NCI-H1417 (cell line): ENCODE results near the gene HS6ST3.
A peak's percentile ranks its signal among the peaks of the same experiment; 100 is the strongest.

Experiments
- DNase-seq, 3 experiments: peaks; one replicate each; lab custom pipeline; 2025; lab: John Stamatoyannopoulos, UW

The HS6ST3 gene

DNA sequence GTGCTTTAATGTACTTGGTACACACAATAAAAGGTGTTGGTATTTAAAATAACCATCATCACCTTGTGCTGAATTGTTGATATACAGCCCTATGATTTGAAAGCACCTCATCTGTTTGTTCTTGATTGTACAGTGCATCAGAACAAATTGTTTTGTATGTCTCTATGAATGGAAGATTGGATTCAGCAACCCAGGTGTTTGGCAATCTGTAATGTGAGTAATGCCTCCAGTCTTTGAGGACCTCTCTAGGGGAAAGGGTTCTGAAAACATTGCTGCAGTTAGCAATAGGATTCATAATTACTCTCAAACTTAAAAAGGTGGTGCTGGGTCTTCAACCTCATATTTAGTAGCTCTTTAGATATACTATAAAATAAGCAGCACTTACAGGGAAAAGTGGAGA is 562.6 kb downstream of the HS6ST3 start:
- peak in 1 of 3 experiments; percentile 32 for DNase-seq

DNA sequence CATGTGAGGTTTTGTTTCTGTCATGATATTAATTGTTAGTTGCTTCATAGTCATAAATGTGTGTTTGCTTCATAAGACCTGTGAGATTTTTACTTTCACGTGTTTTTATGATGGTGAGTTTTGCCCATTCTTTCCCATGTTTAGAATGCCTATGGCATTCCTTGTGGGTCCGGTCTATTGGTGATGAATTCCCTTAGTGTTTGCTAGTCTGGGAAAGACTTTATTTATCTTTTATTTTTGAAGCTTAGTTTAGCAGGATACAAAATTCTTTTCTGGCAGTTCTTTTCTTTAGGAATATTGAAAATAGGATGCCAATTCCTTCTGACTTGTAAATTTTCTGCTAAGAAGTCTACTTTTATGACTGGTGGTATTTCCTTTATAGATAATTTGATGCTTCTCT is 571.7 kb downstream of the HS6ST3 start:
- no peak for DNase-seq

DNA sequence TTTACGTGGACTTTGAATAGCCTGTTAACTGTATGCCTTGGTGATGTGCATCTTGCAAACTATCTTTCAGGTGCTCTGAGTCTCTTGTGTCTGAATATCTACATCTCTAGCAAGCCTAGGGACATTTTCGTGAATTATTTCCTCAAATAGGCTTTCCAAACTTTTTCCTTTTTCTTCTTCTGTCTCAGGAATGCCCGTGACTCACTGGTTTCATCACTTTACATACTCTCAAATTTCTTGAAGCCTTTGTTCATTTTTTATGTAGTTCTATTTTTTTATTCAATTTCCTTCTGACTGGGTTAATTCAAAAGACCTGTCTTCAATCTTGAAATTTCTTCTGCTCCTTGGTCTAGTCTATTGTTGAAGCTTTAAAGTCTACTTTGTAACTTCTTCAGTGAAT is 572.1 kb downstream of the HS6ST3 start:
- no peak for DNase-seq

DNA sequence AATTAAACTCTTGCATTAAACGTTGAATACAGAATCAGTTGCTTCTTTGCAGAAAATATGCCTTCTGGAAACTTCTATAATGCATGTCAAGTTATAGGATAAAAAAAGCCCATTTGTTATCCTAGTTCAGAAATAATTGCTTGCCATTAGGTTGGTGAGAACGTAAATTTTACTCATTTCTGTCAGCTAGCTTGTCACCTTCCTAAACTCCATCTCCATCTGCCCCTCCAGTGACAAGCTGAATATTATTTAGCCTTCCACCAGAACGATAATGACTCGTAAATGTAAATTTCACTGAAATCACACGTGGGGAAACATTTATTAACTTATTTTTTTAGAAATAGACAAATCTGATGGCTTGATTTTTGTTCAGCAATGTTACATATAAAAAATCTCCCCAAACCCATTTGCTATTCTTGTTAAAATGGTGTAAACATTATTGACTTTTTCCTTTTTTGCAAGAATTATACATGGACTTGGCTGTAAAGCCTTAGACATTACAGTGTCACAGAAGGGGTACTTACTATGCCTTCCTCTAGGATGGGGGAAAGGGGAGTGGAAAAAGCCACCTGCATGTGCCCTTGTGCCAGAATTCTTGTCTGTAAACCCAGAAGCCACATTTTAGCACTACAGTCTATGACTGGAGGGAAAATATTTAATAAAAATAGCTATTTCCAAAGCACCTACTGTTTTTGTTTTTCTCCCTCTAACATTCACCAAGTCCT is 577.5 kb downstream of the HS6ST3 start:
- DNase-seq = no peak

DNA sequence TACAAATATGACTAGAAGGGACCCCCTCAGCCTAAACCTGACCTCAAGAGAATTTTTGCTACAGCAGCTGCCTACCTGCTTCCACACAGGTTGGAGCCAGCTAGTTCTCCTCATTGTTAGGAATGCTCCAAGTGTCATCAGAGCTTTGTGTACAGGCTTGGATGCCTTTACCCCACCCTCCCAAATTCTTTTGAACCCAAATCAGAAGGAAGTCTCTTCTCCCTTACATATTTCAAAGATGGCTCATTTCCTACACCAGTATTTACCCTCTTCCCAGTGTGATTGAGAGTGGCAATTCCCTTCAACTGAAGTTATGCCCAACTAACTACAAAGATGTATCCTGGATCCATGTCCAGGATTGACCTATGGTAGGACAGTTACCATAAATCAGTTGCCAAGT is 581.2 kb downstream of the HS6ST3 start:
- DNase-seq = no peak

DNA sequence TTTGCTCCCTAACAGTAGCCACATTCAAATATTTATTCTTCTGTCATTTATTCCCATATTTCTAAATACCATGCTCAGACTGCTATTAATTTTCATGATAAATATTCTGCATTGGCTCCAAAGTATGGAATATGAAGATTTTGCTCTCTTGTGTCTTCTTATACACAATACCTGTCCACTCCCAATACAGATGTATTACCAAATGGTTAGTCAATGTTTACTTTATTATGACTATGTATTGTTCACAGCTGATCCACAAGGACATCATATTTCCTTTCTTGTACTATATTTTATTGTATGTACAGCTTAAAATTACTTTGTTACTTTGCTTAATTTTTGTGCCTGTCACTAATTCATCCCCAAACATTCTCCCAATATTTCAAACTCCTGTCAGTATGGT is 582.1 kb downstream of the HS6ST3 start:
- no peak for DNase-seq

DNA sequence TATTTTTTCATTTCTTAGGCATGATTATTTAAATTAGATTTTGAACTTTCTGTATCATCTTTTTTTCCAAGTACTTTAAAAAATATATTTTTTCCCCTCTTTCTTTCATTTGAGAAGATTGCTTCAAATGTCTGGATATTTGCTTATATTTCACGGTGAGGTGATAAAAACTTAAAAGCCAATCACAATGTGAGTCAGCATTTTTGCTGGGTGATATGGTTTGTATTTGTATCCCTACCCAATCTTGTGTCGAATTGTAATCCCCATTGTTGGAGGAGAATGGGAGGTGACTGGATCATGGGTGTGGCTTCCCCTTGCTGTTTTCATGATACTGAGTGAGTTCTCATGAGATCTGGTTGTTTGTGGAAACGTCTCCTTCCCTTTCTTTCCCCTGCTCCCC is 583.9 kb downstream of the HS6ST3 start:
- no peak for DNase-seq

DNA sequence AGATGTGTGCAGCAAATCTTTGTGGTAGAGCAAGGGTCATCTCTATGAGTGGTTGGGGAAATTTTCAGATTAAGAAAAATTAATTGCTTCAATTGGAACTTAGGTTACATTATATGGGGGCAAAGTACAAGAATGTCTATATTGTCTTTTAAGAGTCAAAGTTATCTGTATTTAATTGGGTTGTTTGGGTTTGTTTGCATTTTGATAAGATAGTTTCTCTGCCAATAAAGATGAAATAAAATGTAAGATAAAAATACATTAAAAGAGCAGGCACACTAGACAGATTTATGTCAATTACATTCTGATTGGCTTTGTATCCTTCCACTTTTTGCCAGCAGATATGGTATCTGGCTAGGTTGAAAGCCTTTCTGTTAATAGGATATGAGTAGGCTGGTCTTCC is 587.1 kb downstream of the HS6ST3 start:
- no peak for DNase-seq

DNA sequence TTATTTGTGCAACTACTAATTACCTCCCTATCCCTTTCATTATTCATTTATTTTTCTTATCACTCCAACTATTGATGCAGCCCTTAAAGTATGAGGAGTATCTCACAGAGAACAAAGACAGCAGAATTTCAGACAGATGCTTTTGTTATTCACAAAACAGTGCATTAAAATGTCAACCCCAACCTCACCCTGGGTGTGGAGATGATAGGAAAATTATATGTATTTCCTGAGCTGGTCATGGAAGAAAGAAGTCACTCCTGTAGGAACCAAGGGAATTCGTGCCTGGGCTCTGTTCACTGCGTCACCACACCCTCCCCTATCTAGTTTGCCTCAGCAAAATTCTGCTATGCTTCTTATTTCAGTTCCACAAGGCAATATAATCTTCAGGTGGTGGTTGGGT is 588.9 kb downstream of the HS6ST3 start:
- no peak for DNase-seq

DNA sequence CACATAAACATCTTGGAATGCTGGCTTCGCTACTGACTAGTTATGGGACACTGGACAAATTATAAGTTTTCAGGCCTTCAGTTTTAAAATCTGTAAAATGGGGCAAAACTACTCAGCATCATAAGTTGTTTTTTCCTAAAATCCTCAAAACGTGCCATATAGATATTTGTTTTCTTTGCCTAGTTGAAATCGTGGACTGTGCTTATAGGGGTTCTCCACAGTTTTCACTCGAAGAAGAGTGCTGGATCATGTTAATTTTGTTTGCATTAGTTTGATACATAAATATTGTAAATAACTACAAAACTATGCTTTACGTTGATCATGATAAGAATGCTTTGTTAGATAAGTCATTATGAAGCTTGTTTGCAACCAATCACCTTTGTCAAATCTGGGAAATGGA is 591.0 kb downstream of the HS6ST3 start:
- no peak for DNase-seq

DNA sequence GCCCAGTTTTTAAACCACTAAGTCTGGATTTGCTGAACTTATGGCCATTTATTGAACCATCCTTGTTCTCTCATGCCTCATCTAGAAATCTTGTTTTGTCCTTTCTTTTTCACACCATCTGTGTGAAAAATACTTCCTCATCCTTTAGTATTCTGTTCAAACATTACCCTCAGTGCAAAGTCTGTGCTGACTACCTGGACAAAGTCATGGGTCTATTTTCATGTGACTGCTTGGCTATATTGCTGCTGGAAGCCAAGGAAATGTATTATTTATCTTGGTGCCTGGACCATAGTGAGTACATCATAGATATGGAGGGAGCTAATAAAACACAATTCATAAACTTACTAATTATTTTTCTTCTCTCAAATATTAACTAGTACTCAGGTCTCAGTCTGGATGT is 591.9 kb downstream of the HS6ST3 start:
- no peak for DNase-seq

DNA sequence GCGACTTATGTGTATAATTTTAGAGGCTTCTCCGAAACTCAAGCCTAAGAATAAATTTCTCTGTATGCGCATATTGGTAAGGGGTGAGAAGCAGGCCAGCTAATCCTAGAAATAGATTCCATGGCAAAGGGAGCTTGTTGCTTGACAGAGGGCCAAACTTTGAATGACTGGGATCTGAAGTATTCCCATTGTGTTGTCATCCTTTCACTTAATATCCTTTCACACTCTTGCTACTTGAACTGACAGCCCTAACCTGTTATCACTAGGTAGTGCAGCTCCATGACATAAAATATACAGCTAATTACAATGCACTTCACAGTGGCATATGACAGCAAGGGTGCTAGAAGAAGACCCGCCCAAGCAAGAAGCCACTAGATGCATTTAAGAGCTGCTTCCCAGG is 594.6 kb downstream of the HS6ST3 start:
- DNase-seq = peak in 1 of 3 experiments; percentile 12

DNA sequence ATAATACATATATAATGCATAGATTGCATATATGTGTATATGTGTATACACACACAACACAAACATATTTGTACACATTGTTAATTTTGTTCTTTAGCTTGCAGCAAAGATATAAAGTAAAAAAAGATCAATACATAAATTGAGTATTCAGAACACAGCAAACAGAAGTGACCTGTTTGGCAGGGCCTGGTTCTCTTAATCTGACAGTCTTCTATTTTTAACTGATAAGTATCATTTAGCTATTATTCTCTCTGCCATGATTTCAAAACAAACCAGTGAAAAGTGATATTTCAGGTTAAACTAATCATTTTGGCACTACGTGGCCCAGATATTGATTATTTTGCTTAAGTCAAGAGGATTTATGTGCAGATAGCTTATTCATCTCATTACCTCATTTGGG is 595.0 kb downstream of the HS6ST3 start:
- DNase-seq = no peak

DNA sequence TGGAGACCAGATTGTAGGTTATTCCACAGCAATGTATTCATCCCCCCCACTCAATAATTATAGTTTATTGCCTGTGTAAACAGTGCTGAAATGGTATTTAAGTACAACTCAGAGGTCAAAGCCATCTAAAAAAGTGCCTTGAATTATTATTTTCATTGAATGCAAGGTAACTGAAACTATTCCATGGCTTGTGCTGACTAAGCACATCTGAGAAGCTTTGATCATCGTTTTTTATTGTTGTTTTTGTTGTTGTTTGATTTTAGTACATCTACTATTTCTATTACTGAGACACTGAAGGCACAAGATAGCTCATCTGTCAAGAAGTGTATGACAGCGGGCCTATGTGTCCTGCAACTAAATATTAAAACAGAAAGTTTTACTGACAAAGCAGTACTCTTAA is 596.4 kb downstream of the HS6ST3 start:
- DNase-seq = peak in 1 of 3 experiments; percentile 32

DNA sequence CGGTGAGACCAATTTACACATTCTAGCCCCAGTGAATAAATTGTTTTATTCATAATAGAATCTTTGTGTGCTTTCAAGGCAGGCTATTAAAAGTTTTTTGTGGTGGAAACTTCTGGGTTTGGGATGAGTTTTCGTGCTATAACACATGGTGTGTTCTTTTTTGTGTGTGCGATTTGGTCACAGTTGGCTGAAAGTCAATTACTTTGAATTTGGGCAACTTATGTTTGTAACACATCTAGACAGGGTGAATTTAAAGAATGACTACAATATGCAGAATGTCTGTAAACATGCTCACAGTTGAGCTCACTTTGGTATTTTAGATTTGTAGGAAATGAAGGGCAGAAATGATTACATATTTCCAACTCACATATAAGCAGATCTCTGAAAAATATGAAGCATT is 597.3 kb downstream of the HS6ST3 start:
- no peak for DNase-seq

DNA sequence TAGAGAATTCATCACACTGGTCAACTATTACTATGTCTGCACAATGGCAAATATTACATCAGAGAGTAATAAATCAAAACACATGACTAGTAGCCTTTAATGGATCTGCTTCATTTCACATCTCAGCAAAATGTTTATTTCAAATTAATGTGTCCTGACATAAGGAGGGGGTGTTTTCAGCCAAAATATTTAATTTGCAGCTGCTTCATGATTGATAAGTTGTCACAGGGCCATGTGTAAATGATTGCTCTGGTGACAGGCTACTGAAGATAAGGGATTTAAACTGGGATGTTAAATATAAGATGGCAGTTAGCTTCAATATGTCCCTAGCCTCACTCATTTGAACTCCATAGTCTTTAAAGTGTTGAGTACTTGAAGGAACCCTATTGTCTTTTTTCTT is 601.1 kb downstream of the HS6ST3 start:
- no peak for DNase-seq

DNA sequence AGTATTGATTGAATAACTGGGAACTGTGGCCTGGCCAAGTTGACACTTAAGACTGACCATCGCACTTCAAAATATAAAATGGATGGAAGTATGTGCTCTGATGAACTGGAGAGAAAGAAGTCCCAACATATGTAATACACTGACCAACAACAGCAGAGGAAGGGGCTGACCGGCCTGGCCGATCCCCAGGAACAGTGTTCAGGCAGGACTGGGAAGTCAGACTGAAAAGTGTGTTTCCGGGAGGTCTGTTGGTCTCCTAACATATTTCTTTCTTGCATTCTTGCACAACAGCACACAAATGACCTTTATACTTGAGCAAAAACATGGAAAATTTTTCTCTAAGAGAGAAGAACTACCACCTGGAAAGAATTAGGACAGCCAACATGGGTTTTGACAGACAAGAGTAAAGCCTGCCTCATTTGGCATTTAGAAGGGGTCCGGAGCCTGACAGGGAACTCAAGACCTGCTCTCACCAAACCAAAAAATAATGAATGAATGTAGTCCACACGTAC is 606.5 kb downstream of the HS6ST3 start:
- no peak for DNase-seq

DNA sequence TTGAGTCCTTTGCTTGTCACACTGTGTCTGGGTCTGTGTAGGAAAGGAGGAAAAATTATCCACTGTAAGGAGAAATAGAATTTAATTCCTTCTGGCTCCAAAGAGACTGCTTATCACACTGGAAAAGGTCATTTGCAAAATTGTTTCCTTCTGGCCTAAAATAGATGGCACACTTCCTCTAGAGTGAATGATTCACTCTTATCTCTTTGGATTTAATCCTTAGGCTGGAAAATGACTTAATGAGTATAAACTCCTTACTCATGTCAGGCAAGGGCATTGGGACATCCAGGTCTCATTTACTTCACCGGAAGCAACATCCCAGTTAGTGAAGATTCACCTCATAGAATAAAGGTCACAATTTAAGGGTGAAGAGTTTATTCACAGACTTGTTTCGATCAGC is 610.8 kb downstream of the HS6ST3 start:
- no peak for DNase-seq

DNA sequence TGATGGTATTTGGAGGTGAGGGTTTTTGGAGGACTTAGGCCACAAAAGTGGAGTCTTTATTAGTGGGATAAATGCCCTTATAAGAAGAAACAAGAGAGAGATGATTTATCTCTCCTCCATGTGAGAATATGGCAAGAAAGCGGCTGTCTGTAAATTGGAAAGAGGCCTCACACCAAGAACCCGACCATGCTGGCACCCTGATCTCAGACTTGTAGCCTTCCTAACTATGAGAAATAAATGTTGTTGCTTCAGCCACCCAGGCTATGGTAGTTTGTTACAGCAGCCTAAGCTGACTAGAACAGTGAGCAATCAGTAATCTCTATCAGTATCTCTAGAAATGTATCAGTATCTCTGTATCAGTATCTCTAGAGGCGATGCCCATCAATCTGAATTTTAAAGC is 617.2 kb downstream of the HS6ST3 start:
- DNase-seq = no peak

DNA sequence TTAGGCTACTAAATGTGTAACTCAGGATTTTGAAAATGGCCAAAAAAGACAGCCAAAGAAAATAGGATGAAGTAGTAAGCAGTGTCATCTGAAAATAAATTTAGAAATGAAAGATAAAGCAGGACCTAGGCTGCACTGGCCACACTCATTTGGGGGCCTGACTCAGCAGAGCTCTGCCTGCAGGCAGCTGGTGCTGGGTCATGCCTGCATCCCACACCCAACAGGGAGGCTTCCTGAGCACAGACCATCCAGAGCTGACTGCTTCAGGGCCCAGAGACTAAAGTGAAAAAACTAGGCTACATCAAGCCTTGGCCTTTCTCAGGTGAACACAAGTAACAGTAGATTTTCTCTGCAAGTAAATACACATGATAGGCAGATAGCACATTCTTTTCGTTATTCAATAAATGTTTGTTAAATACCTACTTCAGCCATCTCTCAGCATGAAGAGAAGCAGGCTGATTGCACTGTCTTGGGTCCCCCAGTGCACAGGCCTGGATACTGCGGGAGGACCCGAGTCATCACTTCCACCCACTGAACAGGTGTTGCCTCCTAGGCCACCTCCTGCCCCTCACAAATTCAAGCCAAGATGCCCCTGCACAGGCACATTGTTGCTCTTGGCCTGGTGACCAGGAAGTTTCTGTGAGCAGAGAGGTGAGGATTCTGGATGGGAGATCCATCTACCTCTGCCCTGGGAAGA is 620.4 kb downstream of the HS6ST3 start:
- DNase-seq = no peak

DNA sequence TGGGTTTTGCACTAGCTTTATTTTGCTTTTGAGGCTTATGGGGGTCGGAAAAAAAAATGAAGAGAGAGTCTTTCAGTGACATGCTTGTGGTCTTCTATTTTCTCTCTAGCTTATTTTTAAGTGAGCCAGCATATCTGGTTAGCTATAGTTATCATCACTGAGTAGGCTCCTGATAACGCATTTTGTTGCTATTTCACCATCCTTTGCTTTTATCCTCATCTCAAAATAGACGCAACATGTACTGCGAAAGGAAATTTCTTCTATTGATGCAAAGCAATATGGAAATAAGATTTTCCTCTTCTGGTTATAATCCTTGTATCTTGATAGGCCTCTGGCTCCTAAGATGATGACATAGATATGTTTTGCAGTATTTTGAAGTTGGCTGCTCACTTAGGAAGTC is 630.5 kb downstream of the HS6ST3 start:
- DNase-seq = no peak

DNA sequence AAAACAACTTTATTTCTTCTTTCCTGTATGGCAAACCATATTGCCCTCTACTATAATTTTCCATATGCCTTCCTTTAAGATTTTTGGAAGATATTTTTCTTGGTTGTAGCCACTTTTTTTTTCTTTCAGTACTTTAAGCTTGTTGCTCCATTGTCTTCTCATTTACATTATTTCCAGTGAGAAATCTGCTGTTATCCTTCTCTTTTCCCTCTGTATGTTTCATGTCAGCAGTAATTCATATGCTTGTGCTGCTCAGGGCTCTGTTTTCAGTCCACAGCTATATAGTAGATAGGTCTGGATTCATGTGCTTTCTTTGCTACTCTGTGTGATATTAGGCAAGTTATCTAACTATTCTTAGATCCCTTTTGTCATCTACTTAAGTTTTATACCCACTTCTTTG is 636.7 kb downstream of the HS6ST3 start:
- DNase-seq = no peak

DNA sequence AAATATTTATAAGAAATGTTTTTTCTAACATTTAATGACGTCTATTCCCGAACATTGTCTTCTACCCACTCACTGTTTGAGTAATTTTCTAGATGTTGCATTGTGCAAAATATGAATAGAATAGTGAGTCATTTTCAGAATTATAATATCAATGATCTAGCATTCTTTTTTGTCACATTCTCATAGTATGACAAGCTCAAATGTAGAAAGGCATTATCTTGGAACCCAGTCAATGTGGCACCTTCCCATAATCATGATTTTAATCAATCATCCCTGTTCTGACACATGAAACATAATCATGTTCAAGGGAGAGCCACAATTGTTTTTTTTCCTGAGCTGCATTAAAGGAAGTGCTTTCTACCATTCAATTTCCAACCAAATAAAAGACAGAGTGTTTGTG is 638.6 kb downstream of the HS6ST3 start:
- no peak for DNase-seq

DNA sequence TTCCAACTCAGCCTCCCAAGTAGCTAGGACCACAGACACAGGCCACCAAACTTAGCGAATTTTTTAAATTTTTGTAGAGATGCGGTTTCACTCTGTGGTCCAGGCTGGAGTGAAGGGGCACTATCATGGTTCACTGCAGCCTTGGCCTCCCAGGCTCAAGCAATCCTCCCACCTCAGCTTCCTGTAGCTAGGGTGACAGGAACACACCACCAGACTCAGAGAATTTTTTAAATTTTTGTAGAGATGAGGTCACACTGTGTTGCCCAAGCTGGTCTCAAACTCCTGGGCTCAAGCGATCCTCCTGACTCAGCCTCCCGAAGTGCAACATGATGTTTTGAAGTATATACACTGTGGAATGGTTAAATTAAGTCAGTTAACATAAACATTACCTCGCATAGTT is 640.8 kb downstream of the HS6ST3 start:
- DNase-seq = no peak
